Adrenal gland (tissue), 12 donors: ENCODE measurements around the gene NEBL. TPM values are rescaled to one million over a fixed set of nuclear protein-coding genes. Genes with fewer than 3 reads are reported as not detected.

Experiments used
- DNase-seq, 7 donors: peaks; one replicate each; pipeline ENCODE4 v3.0.0-alpha.2; 2019 to 2020
- H3K27ac ChIP-seq, 5 donors: fragments of 200-600 bp; sonication (generic) in 4 of 5; 1 replicate in 3 of 5; 2 replicates in 2 of 5; pipeline versions ENCODE4 v1.5.1 to v1.8.0; 2016 to 2020; ENCODE audit warnings: mild to moderate bottlenecking in 1 of 5
- H3K27me3 ChIP-seq: fragments of 200-600 bp; 2 replicates; pipeline ENCODE4 v1.8.0; 2021
- H3K36me3 ChIP-seq, 2 donors: fragments of 200-600 bp; replicated peaks in 1 of 2; 1 replicate in 1 of 2; 2 replicates in 1 of 2; pipeline versions ENCODE4 v1.5.1 to v1.8.0; 2018 to 2022
- H3K4me1 ChIP-seq, 2 donors: fragments of 200-600 bp; replicated peaks in 1 of 2; 1 replicate in 1 of 2; 2 replicates in 1 of 2; pipeline versions ENCODE4 v1.5.1 to v1.8.0; 2018 to 2021
- H3K4me3 ChIP-seq, 4 donors: fragments of 200-600 bp; sonication (generic) in 3 of 4; one replicate each; pipeline ENCODE4 v1.5.1; 2016 to 2018
- H3K9me3 ChIP-seq, 3 donors: fragments of 200-600 bp; sonication (generic) in 1 of 3; replicated peaks in 1 of 3; 1 replicate in 2 of 3; 2 replicates in 1 of 3; pipeline versions ENCODE4 v1.5.1 to v1.8.0; 2016 to 2021
- CTCF ChIP-seq, 6 experiments: fragments of 450-650 bp in 4 of 6; fragments of 200-600 bp in 2 of 6; sonication (generic) in 1 of 6; IDR thresholded peaks; 1 replicate in 5 of 6; 2 replicates in 1 of 6; pipeline versions ENCODE4 v1.5.1 to v1.8.0; 2016 to 2021; ENCODE audit warnings: antibody characterized with exemption in 6 of 6, mild to moderate bottlenecking in 2 of 6, moderate library complexity in 1 of 6
- POLR2A ChIP-seq, 2 donors: fragments of 450-650 bp; IDR thresholded peaks; one replicate each; pipeline ENCODE4 v1.6.1; 2017; ENCODE audit warnings: antibody characterized with exemption in 2 of 2, mild to moderate bottlenecking in 2 of 2, moderate library complexity in 1 of 2
- WGBS, 4 donors: extraction: QIAGEN DNeasy Blood & Tissue Kit in 2 of 4; methylation state at CpG; one replicate each; pipeline versions ENCODE4 v1.1.5 to v1.1.7; 2013 to 2017; 5-methylcytosine and 5-hydroxymethylcytosine counted together
- intact Hi-C, 2 donors: fragments of 100-400 bp; cut with DNase I; formaldehyde crosslinking; loops; one replicate each; pipeline versions ENCODE4 v1.14.1 to v1.15.0; 2022 to 2023
- polyA plus RNA-seq, 3 donors: library from polyadenylated mRNA; stranded (reverse); fragments of 200-250 nt in 2 of 3; fragments of 350-450 nt in 1 of 3; fragmentation: Illumina TruSeq in 1 of 3; extraction: RNeasy Lipid Tissue Mini Kit (QIAGEN cat#74804) in 1 of 3; gene quantifications; one replicate each; pipeline ENCODE4 v1.2.3, GENCODE V29; 2013 to 2014
- total RNA-seq, 9 donors: library from RNA; depleted of rRNA in 4 of 9; stranded (reverse); fragments of >200 nt in 4 of 9; fragments of 120-200 nt in 1 of 9; fragmentation: NEBNext Ultra II Directional in 1 of 9; extraction: Animal tissue kit (Norgen Biotek cat#: 25700) in 1 of 9; gene quantifications; one replicate each; pipeline versions ENCODE4 v1.1.0 to v1.2.4, GENCODE V29; 2013 to 2023
- donor health status: healthy with polysubstance abuse.
- donor health status: Bipolar disorder and iron deficiency.
- donor health status: DM: yes; HTN: yes; CAD: no.
- donor health status: DM: no; HTN: no; CAD: no.
- donor health status: DM: no; HTN: no; CAD: no.
- donor health status: DM: yes; HTN: yes; CAD: no.

The NEBL gene
- total and polyA plus RNA-seq, 12 donors: 3.4 to 26.4 (median 7.2) TPM

GRCh38 chr10:20874261-20874660 is 22.9 kb downstream of the NEBL start:
- no peak for TF ChIP-seq CTCF (IDR thresholded peaks at IDR 0.05)
- TF ChIP-seq POLR2A (IDR thresholded peaks at IDR 0.05): no peak
- no peak for DNase-seq
- H3K9me3 ChIP-seq: no peaks in the 10 kb centered on the region
- H3K4me1 ChIP-seq: no peaks in the 10 kb centered on the region
- H3K27me3 ChIP-seq: no peaks in the 10 kb centered on the region
- no peak overlapping the region for H3K27ac ChIP-seq
- intact Hi-C loops: no loop called here
- no peak overlapping the region for H3K4me3 ChIP-seq
- WGBS, 4 donors: 76 to 89% (median 82%) methylated on average over 2 of the region's 2 CpGs
- no peaks in the 10 kb centered on the region for H3K36me3 ChIP-seq

DNA sequence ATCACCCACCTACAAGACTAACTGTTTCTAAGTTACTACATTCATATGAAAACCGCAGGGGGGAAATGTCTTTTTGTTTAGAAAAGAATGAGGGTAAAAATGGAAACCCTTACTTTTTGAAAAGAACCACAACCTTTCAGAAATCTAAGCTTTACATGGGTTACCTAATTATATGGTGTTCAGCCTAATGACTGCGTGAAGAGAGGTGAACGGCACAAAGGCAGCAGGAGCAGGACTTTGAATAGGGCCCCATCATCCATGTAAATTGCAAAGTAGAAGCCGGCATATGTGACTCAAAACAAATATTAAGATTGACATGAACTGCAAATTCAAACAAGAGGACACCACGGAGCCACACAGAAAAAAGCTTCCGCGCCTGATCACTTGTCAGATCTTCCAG is 25.1 kb downstream of the NEBL start:
- no peaks in the 10 kb centered on the region for H3K27me3 ChIP-seq
- 79 to 91% (median 85%) methylated on average over 7 of the region's 7 CpGs for WGBS, 4 donors
- no peak for DNase-seq
- no peak overlapping the region for H3K27ac ChIP-seq
- intact Hi-C loops: no loop called here
- no peaks in the 10 kb centered on the region for H3K9me3 ChIP-seq
- H3K4me1 ChIP-seq: no peaks in the 10 kb centered on the region
- H3K36me3 ChIP-seq: no peaks in the 10 kb centered on the region
- TF ChIP-seq CTCF (IDR thresholded peaks at IDR 0.05): no peak
- TF ChIP-seq POLR2A (IDR thresholded peaks at IDR 0.05): no peak
- H3K4me3 ChIP-seq: no peak overlapping the region

GRCh38 chr10:20870834-20871233 is 26.3 kb downstream of the NEBL start:
- Histone ChIP-seq H3K4me3 (no peak overlapping the region), H3K27me3 (no peaks in the 10 kb centered on the region), H3K9me3 (no peaks in the 10 kb centered on the region), H3K4me1 (no peaks in the 10 kb centered on the region), H3K27ac (no peak overlapping the region), H3K36me3 (no peaks in the 10 kb centered on the region)
- WGBS, 4 donors: 86 to 91% (median 87%) methylated on average over 3 of the region's 3 CpGs
- DNase-seq: no peak
- intact Hi-C loops: no loop called here
- no peak for TF ChIP-seq POLR2A (IDR thresholded peaks at IDR 0.05)
- TF ChIP-seq CTCF (IDR thresholded peaks at IDR 0.05): no peak

GRCh38 chr10:20863008-20863407 is 34.1 kb downstream of the NEBL start:
- no peak for DNase-seq
- no peaks in the 10 kb centered on the region for H3K27me3 ChIP-seq
- H3K4me3 ChIP-seq: no peak overlapping the region
- 72 to 92% (median 83%) methylated on average over 4 of the region's 4 CpGs for WGBS, 4 donors
- intact Hi-C loops: loop anchor here in 1 of 2 donors (10.0 kb wide), 1 partner anchor 402 kb away; no protein-coding TSS in a partner anchor
- TF ChIP-seq POLR2A (IDR thresholded peaks at IDR 0.05): no peak
- no peak for TF ChIP-seq CTCF (IDR thresholded peaks at IDR 0.05)
- no peaks in the 10 kb centered on the region for H3K9me3 ChIP-seq
- no peaks in the 10 kb centered on the region for H3K4me1 ChIP-seq
- H3K36me3 ChIP-seq: no peaks in the 10 kb centered on the region
- H3K27ac ChIP-seq: no peak overlapping the region
